ENCODE measurements around the gene APPBP2.
"Not testable (repeated sequence)": the region's sequence is repeated elsewhere in the genome, so short reads cannot be mapped to it uniquely, and the experiment has no call there.

DNA sequence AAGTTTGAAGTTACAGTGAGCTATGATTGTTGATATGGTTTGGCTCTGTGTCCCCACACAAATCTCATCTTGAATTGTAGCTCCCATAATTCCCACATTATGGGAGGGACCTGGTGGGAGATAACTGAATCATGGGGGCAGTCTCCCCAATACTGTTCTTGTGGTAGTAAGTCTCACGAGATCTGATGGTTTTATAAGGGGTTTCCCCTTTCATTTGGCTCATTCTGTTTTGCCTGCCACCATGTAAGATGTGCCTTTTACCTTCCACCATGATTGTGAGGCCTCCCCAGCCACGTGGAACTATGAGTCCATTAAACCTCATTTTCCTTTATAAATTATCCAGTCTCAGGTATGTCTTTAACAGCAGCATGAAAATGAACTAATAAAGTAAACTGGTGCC is 35.4 kb downstream of the APPBP2 start:
- TF ChIP-seq EZH2 (IDR thresholded peaks at IDR 0.05; ENCODE audit: low read length): not testable (repeated sequence)
- TF ChIP-seq, protein P1, sequence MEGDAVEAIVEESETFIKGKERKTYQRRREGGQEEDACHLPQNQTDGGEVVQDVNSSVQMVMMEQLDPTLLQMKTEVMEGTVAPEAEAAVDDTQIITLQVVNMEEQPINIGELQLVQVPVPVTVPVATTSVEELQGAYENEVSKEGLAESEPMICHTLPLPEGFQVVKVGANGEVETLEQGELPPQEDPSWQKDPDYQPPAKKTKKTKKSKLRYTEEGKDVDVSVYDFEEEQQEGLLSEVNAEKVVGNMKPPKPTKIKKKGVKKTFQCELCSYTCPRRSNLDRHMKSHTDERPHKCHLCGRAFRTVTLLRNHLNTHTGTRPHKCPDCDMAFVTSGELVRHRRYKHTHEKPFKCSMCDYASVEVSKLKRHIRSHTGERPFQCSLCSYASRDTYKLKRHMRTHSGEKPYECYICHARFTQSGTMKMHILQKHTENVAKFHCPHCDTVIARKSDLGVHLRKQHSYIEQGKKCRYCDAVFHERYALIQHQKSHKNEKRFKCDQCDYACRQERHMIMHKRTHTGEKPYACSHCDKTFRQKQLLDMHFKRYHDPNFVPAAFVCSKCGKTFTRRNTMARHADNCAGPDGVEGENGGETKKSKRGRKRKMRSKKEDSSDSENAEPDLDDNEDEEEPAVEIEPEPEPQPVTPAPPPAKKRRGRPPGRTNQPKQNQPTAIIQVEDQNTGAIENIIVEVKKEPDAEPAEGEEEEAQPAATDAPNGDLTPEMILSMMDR (optimal IDR thresholded peaks at IDR 0.05 in 1 of 3, IDR thresholded peaks at IDR 0.05 in 1 of 3, conservative IDR thresholded peaks at IDR 0.05 in 1 of 3; ENCODE audit: extremely low read depth in 1 of 3, insufficient read depth in 2 of 3, low read length in 3 of 3): not testable (repeated sequence)

Data from keratinocyte (primary cell).